22Rv1 (cell line): ENCODE data around the gene CBLN4.

Experiments used
- H3K27ac ChIP-seq: fragments of 450-650 bp; 2 replicates; pipeline ENCODE4 v1.5.1; 2017
- ZFX ChIP-seq: fragments of 450-650 bp; IDR thresholded peaks from 2 replicates; pipeline ENCODE4 v1.6.1; 2017; ENCODE audit warnings: antibody characterized with exemption, borderline replicate concordance
- TF ChIP-seq, protein P1 (sequence below): fragments of 450-650 bp; IDR thresholded peaks from 2 replicates; pipeline ENCODE4 v1.5.1; 2017; ENCODE audit warnings: mild to moderate bottlenecking

Gene CBLN4

DNA sequence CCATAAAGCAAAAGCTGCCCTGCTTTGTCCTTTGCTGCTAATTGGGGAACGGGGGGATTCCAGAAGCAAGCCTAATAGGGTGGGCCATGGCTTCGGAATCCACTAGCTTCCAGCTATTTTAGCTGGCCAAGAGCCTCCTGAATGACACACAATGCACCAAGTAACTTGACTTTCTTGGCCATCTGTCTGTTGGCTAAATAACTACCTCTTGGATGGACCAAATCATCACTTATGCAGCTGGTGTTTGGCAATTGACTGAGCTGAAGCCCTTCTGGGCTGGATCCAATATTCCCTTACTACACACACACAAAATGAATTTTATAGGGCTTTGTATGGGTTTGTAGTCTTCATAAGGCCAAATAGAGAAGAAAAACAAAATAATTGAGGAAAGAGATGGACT lies 8.8 kb upstream of the CBLN4 start:
- no peak overlapping the region for H3K27ac ChIP-seq
- TF ChIP-seq, protein P1, sequence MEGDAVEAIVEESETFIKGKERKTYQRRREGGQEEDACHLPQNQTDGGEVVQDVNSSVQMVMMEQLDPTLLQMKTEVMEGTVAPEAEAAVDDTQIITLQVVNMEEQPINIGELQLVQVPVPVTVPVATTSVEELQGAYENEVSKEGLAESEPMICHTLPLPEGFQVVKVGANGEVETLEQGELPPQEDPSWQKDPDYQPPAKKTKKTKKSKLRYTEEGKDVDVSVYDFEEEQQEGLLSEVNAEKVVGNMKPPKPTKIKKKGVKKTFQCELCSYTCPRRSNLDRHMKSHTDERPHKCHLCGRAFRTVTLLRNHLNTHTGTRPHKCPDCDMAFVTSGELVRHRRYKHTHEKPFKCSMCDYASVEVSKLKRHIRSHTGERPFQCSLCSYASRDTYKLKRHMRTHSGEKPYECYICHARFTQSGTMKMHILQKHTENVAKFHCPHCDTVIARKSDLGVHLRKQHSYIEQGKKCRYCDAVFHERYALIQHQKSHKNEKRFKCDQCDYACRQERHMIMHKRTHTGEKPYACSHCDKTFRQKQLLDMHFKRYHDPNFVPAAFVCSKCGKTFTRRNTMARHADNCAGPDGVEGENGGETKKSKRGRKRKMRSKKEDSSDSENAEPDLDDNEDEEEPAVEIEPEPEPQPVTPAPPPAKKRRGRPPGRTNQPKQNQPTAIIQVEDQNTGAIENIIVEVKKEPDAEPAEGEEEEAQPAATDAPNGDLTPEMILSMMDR = no peak
- no peak for TF ChIP-seq ZFX

GRCh38 chr20:56004611-56005388 lies 519 bp downstream of the CBLN4 start:
- TF ChIP-seq, protein P1 = no peak
- no peak for TF ChIP-seq ZFX
- no peak overlapping the region for H3K27ac ChIP-seq

DNA sequence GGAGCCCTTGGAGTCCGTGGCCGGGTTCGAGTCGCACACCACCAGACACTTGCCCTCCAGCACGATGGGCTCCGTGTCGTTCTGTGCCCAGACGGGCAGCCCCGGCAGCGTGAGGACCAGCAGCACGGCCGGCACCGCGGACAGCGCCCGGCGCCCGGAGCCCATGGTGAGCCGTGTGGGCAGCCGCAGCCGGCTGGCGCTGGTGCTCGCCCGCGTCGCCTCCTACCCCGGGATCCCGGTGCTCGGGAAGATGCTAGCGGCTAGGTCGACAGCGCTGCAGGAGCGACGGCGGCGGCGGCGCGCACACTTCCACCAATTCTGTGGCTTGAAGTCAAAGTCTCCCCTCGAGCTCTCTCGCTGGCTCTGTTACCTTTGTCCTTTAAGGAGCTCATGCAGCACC lies 1.3 kb downstream of the CBLN4 start:
- TF ChIP-seq, protein P1 = no peak
- TF ChIP-seq ZFX = no peak
- H3K27ac ChIP-seq = no peak overlapping the region

DNA sequence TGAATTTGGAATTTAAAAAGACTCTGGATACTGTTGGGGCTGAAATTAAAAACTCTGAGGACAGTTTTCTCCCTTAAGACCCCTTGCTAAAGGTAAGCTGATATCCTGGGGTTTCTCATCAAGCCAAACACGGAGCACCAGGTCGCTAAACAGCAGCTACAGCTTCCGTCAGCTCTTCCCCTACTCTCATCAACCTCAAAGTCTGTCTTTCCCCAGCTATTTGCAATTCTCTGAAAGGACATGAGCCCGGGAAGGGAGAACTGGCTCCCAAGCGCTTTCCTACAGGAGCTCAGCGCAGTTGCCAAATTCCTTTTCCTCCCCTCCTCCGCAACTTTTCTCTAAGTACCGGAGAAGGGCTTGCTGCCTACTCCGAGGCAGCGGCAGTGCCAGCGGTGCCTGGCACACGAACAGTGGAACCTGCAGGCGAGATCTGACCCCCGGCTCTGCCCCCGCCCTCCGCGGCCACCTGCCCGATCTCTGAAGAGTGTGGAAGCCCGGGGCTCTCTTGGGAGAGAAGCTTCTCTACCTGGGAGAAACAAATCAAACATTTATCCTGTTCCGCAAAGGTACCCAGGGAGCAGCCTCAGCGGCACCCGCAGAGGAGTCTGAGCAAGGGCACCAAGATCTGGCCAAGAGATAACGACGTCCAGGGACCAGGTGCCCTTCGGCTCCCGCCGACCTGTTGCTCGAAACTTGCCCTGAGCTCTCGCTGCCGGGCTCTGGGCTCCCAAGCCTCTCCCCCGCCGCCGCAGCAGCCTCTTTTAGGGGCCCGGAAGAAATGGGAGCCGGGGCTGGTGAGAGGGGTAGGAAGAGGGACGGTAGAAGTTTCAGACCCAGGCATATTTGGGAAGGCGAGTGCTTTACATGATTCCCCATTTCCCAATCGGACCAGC lies 2.2 kb downstream of the CBLN4 start:
- H3K27ac ChIP-seq = no peak overlapping the region
- no peak for TF ChIP-seq ZFX
- TF ChIP-seq, protein P1 = no peak

GRCh38 chr20:56001890-56002289 lies 3.4 kb downstream of the CBLN4 start:
- TF ChIP-seq, protein P1 = no peak
- no peak for TF ChIP-seq ZFX
- H3K27ac ChIP-seq = no peak overlapping the region

DNA sequence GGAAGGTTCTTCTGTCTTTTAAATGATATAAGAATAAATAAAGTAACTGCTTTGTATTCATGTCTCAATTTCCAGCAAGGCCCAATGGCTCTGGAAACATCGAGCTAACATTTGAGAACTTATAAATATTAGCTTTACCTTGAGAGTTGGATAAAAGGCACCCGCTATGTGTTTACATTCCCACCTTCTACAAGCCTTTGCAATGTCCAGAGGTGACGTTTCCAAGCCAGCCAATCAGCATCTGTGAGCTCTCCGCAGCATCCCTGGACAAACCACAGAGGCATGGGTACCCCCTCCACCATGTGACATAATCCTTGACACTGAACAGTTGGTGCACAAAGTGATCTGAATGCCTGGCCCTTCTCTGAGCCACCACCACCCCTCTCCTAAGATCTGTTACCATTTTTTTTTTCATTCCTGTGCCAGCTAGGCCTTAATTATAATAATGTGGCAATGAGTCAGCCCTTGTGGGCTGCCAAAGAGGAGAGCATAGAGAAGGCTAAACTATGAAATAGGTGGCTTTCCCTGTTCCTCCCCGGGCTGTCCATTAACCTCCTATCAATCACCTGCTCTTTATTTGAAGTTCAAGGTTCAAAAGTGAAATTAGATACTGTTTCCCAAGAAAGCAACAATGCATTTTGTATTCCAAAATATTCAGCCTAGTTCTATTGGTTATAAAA lies 4.1 kb downstream of the CBLN4 start:
- TF ChIP-seq, protein P1 = no peak
- no peak for TF ChIP-seq ZFX

More for the DNA sequence above, 4.1 kb downstream of the CBLN4 start:
- H3K27ac ChIP-seq = no peak overlapping the region
